Stimulated activated memory B cell treated with anti-CD40 and anti-IgM and Interleukin-4, amounts not matched to agents 10 μg/mL and 1 μg/mL and 100 μg/mL, for 72 hours (primary cell): ENCODE results near the gene MUC22.
A peak's percentile ranks its signal among the peaks of the same experiment; 100 is the strongest.

ENCODE experiments used
- ATAC-seq: fragments of 150-1000 bp; cut with Tn5 transposase; 2 replicates; pipeline ENCODE4 v1.10.0; 2021
- H3K27ac Mint-ChIP-seq: one replicate; pipeline ENCODE4 v1.8.0; 2022; ENCODE audit warnings: mild to moderate bottlenecking, mixed read lengths
- H3K27me3 Mint-ChIP-seq: one replicate; pipeline ENCODE4 v1.8.0; 2022; ENCODE audit warnings: mixed read lengths
- H3K36me3 Mint-ChIP-seq: one replicate; pipeline ENCODE4 v1.8.0; 2022; ENCODE audit warnings: mixed read lengths
- H3K4me1 Mint-ChIP-seq: one replicate; pipeline ENCODE4 v1.8.0; 2022; ENCODE audit warnings: mixed read lengths
- H3K4me3 Mint-ChIP-seq: one replicate; pipeline ENCODE4 v1.8.0; 2022; ENCODE audit warnings: mild to moderate bottlenecking, moderate library complexity, mixed read lengths
- H3K9me3 Mint-ChIP-seq: one replicate; pipeline ENCODE4 v1.8.0; 2022; ENCODE audit warnings: mixed read lengths

Gene MUC22

GRCh38 chr6:31074401-31074800, 64.1 kb downstream of the MUC22 start:
- peaks cover 1% of the 10 kb centered on the region for H3K4me1 Mint-ChIP-seq

GRCh38 chr6:31075528-31075927, 65.3 kb downstream of the MUC22 start:
- peaks cover 9% of the 10 kb centered on the region for H3K4me1 Mint-ChIP-seq
- H3K36me3 Mint-ChIP-seq: no peaks in the 10 kb centered on the region
- peaks cover 8% of the 10 kb centered on the region for H3K27me3 Mint-ChIP-seq
- H3K9me3 Mint-ChIP-seq: no peaks in the 10 kb centered on the region
- H3K27ac Mint-ChIP-seq: no peak overlapping the region
- no peak overlapping the region for H3K4me3 Mint-ChIP-seq
- ATAC-seq: no peak

More at GRCh38 chr6:31074401-31074800, 64.1 kb downstream of the MUC22 start:
- Mint-ChIP-seq H3K9me3 (no peaks in the 10 kb centered on the region), H3K27ac (no peak overlapping the region), H3K36me3 (no peaks in the 10 kb centered on the region), H3K27me3 (no peaks in the 10 kb centered on the region), H3K4me3 (no peak overlapping the region)
- ATAC-seq: no peak

GRCh38 chr6:31076611-31077010, 66.3 kb downstream of the MUC22 start:
- H3K36me3 Mint-ChIP-seq: no peaks in the 10 kb centered on the region
- H3K27me3 Mint-ChIP-seq: peaks cover 13% of the 10 kb centered on the region
- H3K4me3 Mint-ChIP-seq: no peak overlapping the region
- no peaks in the 10 kb centered on the region for H3K9me3 Mint-ChIP-seq
- H3K4me1 Mint-ChIP-seq: peaks cover 9% of the 10 kb centered on the region
- no peak overlapping the region for H3K27ac Mint-ChIP-seq
- no peak for ATAC-seq

- Mint-ChIP-seq H3K4me1 (peaks cover 16% of the 10 kb centered on the region), H3K27ac (no peak overlapping the region), H3K9me3 (no peaks in the 10 kb centered on the region), H3K36me3 (no peaks in the 10 kb centered on the region), H3K4me3 (peak overlapping the region; percentile 50), H3K27me3 (peaks cover 16% of the 10 kb centered on the region)
- peak; percentile 63 for ATAC-seq
These were observed 69.5 kb downstream of the MUC22 start for GRCh38 chr6:31079656-31080261.

GRCh38 chr6:31081872-31082271, 71.6 kb downstream of the MUC22 start:
- Mint-ChIP-seq H3K4me1 (peaks cover 16% of the 10 kb centered on the region), H3K27ac (no peak overlapping the region), H3K27me3 (peaks cover 31% of the 10 kb centered on the region), H3K9me3 (no peaks in the 10 kb centered on the region), H3K36me3 (no peaks in the 10 kb centered on the region), H3K4me3 (no peak overlapping the region)
- no peak for ATAC-seq

- Mint-ChIP-seq H3K27me3 (peaks cover 49% of the 10 kb centered on the region), H3K27ac (no peak overlapping the region), H3K36me3 (no peaks in the 10 kb centered on the region), H3K9me3 (no peaks in the 10 kb centered on the region), H3K4me3 (no peak overlapping the region), H3K4me1 (peaks cover 25% of the 10 kb centered on the region)
- peak; percentile 60 for ATAC-seq
These were observed 73.6 kb downstream of the MUC22 start for GRCh38 chr6:31083742-31084354.
